Panc1 (cell line): ENCODE measurements around the gene CD83. TPM values are rescaled to one million over a fixed set of nuclear protein-coding genes. Genes with fewer than 3 reads are reported as not detected.

Experiments used
- ATAC-seq: fragments of 200-7000 bp; cut with Tn5 transposase; 2 replicates; pipeline ENCODE4 v1.9.1; 2020; ENCODE audit warnings: mild to moderate bottlenecking, moderate library complexity
- BruUV-seq: library from RNA; stranded (reverse); fragments of 400-500 nt; replicated peaks from 2 replicates; lab custom pipeline; 2021; lab: Mats Ljungman, UMichigan
- CTCF ChIA-PET: fragments of 300-600 bp; sonication (Branson Sonifier 250); formaldehyde crosslinking; loops from one replicate; lab custom pipeline; 2022; ENCODE audit warnings: antibody characterized with exemption; lab: Charles Lee
- POLR2A ChIA-PET: fragments of 300-600 bp; sonication (Branson Sonifier 250); formaldehyde crosslinking; loops from one replicate; lab custom pipeline; 2022; ENCODE audit warnings: antibody characterized with exemption; lab: Charles Lee
- DNase-seq: peaks from one replicate; pipeline ENCODE4 v3.0.0-alpha.2; 2010; ENCODE audit warnings: low read depth, low spot score
- H3K27ac ChIP-seq: 2 replicates; pipeline ENCODE4 v1.5.1; 2011; ENCODE audit warnings: mild to moderate bottlenecking, low read length, inconsistent platforms
- H3K27me3 ChIP-seq: fragments of 200-500 bp; sonication (Bioruptor generic); 2 replicates; pipeline ENCODE4 v1.6.0; 2014; ENCODE audit warnings: low read length, inconsistent platforms; ENCODE audit not compliant: control insufficient read depth, insufficient read depth
- H3K36me3 ChIP-seq: fragments of 200-500 bp; sonication (Bioruptor generic); 2 replicates; pipeline ENCODE4 v1.5.1; 2014; ENCODE audit warnings: inconsistent platforms, mild to moderate bottlenecking, low read length, moderate library complexity; ENCODE audit not compliant: control insufficient read depth, insufficient read depth
- H3K4me1 ChIP-seq: 2 replicates; pipeline ENCODE4 v1.5.1; 2011; ENCODE audit warnings: inconsistent platforms, mild to moderate bottlenecking, low read length, moderate library complexity; ENCODE audit not compliant: control insufficient read depth, insufficient read depth
- H3K4me3 ChIP-seq, 2 experiments: 2 replicates each; pipeline ENCODE4 v1.5.1; 2011 to 2012; ENCODE audit warnings: low read depth in 2 of 2, low read length in 2 of 2, mild to moderate bottlenecking in 2 of 2, inconsistent platforms in 1 of 2, moderate library complexity in 1 of 2
- H3K9me3 ChIP-seq: fragments of 200-500 bp; sonication (Bioruptor generic); 2 replicates; pipeline ENCODE4 v1.5.1; 2014; ENCODE audit warnings: low read depth, mild to moderate bottlenecking, inconsistent platforms, low read length, moderate library complexity; ENCODE audit not compliant: control insufficient read depth, insufficient read depth
- POLR2AphosphoS5 ChIP-seq: IDR thresholded peaks from 2 replicates; pipeline ENCODE4 v1.6.1; 2012; ENCODE audit warnings: mild to moderate bottlenecking, low read depth, low read length, moderate library complexity
- SIN3A ChIP-seq: IDR thresholded peaks from 2 replicates; pipeline ENCODE4 v1.6.1; 2012; ENCODE audit warnings: low read depth, mild to moderate bottlenecking, low read length, moderate library complexity, borderline replicate concordance; ENCODE audit not compliant: insufficient read depth
- TCF7L2 ChIP-seq: IDR thresholded peaks from 2 replicates; pipeline ENCODE4 v1.6.1; 2011; ENCODE audit warnings: mild to moderate bottlenecking, low read depth, low read length, inconsistent platforms
- in situ Hi-C: cut with HindIII; loops from 2 replicates; pipeline ENCODE4 v1.10.0; 2016; ENCODE audit warnings: low sequenced_read_pairs, low pct_unique_long_range_greater_than_20kb
- intact Hi-C: fragments of 100-400 bp; cut with micrococcal nuclease; formaldehyde crosslinking; loops from one replicate; pipeline ENCODE4 v1.10.0; 2022; ENCODE audit not compliant: unreplicated experiment
- total RNA-seq: library from RNA; stranded (reverse); gene quantifications from one replicate; pipeline ENCODE4 v1.2.1, GENCODE V29; 2021; ENCODE audit not compliant: unreplicated experiment
- TF ChIP-seq, protein P1 (sequence below): fragments of 450-650 bp; IDR thresholded peaks from 2 replicates; pipeline ENCODE4 v1.5.1; 2017; ENCODE audit warnings: mild to moderate bottlenecking
- TF ChIP-seq, protein P2 (sequence below), 2 experiments: IDR thresholded peaks; 2 replicates each; pipeline ENCODE4 v1.6.1; 2011 to 2012; ENCODE audit warnings: low read depth in 2 of 2, control low read depth in 1 of 2, low read length in 1 of 2, mild to moderate bottlenecking in 1 of 2, moderate library complexity in 1 of 2; ENCODE audit not compliant: insufficient read depth in 1 of 2

CD83 gene
- total RNA-seq, 1 experiment from 2014 or later: 5.3 TPM

DNA sequence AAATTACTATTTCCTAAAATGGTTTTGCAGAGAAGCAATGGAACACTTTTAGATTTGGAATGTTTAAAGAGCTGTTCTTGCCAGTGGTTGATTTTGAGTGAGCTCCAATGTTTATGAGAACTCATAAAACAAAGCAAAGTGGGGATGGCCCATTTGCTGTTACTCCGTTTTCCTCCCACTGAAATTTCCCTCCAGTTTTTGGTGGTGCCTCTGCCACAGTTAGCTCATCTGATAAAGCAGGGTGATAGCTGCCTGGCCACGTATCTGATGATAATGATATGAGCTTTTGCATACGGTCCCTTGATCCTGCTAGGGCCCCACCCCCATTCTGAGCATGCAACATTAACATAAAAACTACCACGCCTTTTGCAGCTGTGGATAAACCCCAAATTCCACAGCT is 10.4 kb downstream of the CD83 start:
- no peak for DNase-seq
- BruUV-seq: no TSS peak
- Histone ChIP-seq H3K4me3 (no peak overlapping the region), H3K4me1 (peaks cover 8% of the 10 kb centered on the region; the same call in 1 of the 2 replicates), H3K27ac (no peak overlapping the region), H3K36me3 (no peaks in the 10 kb centered on the region), H3K9me3 (no peaks in the 10 kb centered on the region), H3K27me3 (no peaks in the 10 kb centered on the region)
- no peak for ATAC-seq
- POLR2A ChIA-PET: interaction anchor here (0.5 to 0.6 kb wide), 2 partner anchors 8 to 62 kb away, joined by 3 to 4 read pairs; no protein-coding TSS in a partner anchor
- TF ChIP-seq, protein P1, sequence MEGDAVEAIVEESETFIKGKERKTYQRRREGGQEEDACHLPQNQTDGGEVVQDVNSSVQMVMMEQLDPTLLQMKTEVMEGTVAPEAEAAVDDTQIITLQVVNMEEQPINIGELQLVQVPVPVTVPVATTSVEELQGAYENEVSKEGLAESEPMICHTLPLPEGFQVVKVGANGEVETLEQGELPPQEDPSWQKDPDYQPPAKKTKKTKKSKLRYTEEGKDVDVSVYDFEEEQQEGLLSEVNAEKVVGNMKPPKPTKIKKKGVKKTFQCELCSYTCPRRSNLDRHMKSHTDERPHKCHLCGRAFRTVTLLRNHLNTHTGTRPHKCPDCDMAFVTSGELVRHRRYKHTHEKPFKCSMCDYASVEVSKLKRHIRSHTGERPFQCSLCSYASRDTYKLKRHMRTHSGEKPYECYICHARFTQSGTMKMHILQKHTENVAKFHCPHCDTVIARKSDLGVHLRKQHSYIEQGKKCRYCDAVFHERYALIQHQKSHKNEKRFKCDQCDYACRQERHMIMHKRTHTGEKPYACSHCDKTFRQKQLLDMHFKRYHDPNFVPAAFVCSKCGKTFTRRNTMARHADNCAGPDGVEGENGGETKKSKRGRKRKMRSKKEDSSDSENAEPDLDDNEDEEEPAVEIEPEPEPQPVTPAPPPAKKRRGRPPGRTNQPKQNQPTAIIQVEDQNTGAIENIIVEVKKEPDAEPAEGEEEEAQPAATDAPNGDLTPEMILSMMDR: no peak
- TF ChIP-seq TCF7L2 (no peak), POLR2AphosphoS5 (no peak), SIN3A (no peak)
- TF ChIP-seq, protein P2, sequence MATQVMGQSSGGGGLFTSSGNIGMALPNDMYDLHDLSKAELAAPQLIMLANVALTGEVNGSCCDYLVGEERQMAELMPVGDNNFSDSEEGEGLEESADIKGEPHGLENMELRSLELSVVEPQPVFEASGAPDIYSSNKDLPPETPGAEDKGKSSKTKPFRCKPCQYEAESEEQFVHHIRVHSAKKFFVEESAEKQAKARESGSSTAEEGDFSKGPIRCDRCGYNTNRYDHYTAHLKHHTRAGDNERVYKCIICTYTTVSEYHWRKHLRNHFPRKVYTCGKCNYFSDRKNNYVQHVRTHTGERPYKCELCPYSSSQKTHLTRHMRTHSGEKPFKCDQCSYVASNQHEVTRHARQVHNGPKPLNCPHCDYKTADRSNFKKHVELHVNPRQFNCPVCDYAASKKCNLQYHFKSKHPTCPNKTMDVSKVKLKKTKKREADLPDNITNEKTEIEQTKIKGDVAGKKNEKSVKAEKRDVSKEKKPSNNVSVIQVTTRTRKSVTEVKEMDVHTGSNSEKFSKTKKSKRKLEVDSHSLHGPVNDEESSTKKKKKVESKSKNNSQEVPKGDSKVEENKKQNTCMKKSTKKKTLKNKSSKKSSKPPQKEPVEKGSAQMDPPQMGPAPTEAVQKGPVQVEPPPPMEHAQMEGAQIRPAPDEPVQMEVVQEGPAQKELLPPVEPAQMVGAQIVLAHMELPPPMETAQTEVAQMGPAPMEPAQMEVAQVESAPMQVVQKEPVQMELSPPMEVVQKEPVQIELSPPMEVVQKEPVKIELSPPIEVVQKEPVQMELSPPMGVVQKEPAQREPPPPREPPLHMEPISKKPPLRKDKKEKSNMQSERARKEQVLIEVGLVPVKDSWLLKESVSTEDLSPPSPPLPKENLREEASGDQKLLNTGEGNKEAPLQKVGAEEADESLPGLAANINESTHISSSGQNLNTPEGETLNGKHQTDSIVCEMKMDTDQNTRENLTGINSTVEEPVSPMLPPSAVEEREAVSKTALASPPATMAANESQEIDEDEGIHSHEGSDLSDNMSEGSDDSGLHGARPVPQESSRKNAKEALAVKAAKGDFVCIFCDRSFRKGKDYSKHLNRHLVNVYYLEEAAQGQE (IDR thresholded peaks at IDR 0.05; ENCODE audit: insufficient read depth in 1 of 2, low read depth in 2 of 2, low read length in 1 of 2): no peak
- intact Hi-C loops: no loop called here
- CTCF ChIA-PET: interaction anchor here (0.5 kb wide), 1 partner anchor 224 kb away, joined by 3 read pairs; no protein-coding TSS in a partner anchor
- in situ Hi-C loops: no loop called here

DNA sequence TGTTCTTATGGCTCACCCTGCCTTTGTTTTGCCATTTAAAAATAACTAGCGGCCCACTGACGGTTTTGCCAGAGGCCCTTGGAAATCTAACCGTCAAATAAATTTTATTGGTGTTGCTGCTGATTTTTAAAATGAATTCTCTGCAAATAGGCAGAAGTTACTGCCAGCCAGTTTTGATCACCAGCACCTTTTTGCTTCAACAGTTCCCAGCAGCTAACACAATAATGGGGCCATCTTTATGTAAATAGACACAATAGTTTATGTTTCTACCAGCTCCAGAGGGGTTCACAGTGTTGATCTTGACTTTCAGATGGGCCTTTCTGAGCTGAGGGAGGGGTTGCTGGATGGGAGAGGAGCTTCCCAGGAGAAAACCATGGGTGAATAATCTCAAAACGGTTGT is 11.2 kb downstream of the CD83 start:
- Histone ChIP-seq H3K36me3 (no peaks in the 10 kb centered on the region), H3K27ac (no peak overlapping the region), H3K27me3 (no peaks in the 10 kb centered on the region), H3K4me3 (no peak overlapping the region), H3K4me1 (peaks cover 8% of the 10 kb centered on the region; the same call in 1 of the 2 replicates), H3K9me3 (no peaks in the 10 kb centered on the region)
- DNase-seq (no peak), ATAC-seq (no peak)
- intact Hi-C loops (no loop called here), in situ Hi-C loops (no loop called here)
- ChIA-PET POLR2A (no interaction called here), CTCF (no interaction called here)
- TF ChIP-seq SIN3A: no peak
- no peak for TF ChIP-seq TCF7L2
- TF ChIP-seq, protein P1: no peak
- TF ChIP-seq POLR2AphosphoS5: no peak
- TF ChIP-seq, protein P2 (IDR thresholded peaks at IDR 0.05; ENCODE audit: insufficient read depth in 1 of 2, low read depth in 2 of 2, low read length in 1 of 2): no peak
- no TSS peak for BruUV-seq
